ENCODE results near the gene RABL6.
A peak's percentile ranks its signal among the peaks of the same experiment; 100 is the strongest.
"Not testable (repeated sequence)": the region's sequence is repeated elsewhere in the genome, so short reads cannot be mapped to it uniquely, and the experiment has no call there.

RABL6 gene

GRCh38 chr9:136807281-136808074, at the start of gene RABL6:
Gene RABL6 (plus strand): TSS chr9:136807948. CDS start chr9:136808197, 249 bp downstream.
- peak; percentile 99 for DNase-seq (ENCODE audit: low spot score)

GRCh38 chr9:136759001-136759400, 48.7 kb upstream of the RABL6 start:
- DNase-seq (ENCODE audit: low spot score) = no peak

- DNase-seq (ENCODE audit: low spot score) = no peak
These were observed 48.1 kb upstream of the RABL6 start for GRCh38 chr9:136759436-136760325.

- DNase-seq (ENCODE audit: low spot score) = no peak
These were observed 47.3 kb upstream of the RABL6 start for GRCh38 chr9:136760424-136760823.

- DNase-seq (ENCODE audit: low spot score) = peak; percentile 85
These were observed 46.8 kb upstream of the RABL6 start for GRCh38 chr9:136760834-136761544.

- no peak for DNase-seq (ENCODE audit: low spot score)
These were observed 46.2 kb upstream of the RABL6 start for GRCh38 chr9:136761545-136761981.

- DNase-seq (ENCODE audit: low spot score) = no peak
These were observed 45.5 kb upstream of the RABL6 start for GRCh38 chr9:136762221-136762691.

- no peak for DNase-seq (ENCODE audit: low spot score)
These were observed 44.7 kb upstream of the RABL6 start for GRCh38 chr9:136762915-136763648.

GRCh38 chr9:136763649-136764035, 44.1 kb upstream of the RABL6 start:
- DNase-seq (ENCODE audit: low spot score) = no peak

- no peak for DNase-seq (ENCODE audit: low spot score)
These were observed 43.4 kb upstream of the RABL6 start, which contains the start of gene LCN15 for GRCh38 chr9:136764301-136764891. Gene LCN15 (minus strand): TSS chr9:136764518. CDS start chr9:136764488, 30 bp downstream.

- DNase-seq (ENCODE audit: low spot score) = no peak
These were observed 42.7 kb upstream of the RABL6 start for GRCh38 chr9:136765041-136765440.

- DNase-seq (ENCODE audit: low spot score) = not testable (repeated sequence)
These were observed 41.9 kb upstream of the RABL6 start for GRCh38 chr9:136765745-136766409.

- not testable (repeated sequence) for DNase-seq (ENCODE audit: low spot score)
These were observed 41.2 kb upstream of the RABL6 start for GRCh38 chr9:136766410-136767120.

- DNase-seq (ENCODE audit: low spot score) = peak; percentile 78
These were observed 38.0 kb upstream of the RABL6 start for GRCh38 chr9:136769710-136770191.

- no peak for DNase-seq (ENCODE audit: low spot score)
These were observed 35.8 kb upstream of the RABL6 start for GRCh38 chr9:136771907-136772415.

GRCh38 chr9:136773386-136774044, 34.2 kb upstream of the RABL6 start:
- peak; percentile 39 for DNase-seq (ENCODE audit: low spot score)

- DNase-seq (ENCODE audit: low spot score) = no peak
These were observed 33.2 kb upstream of the RABL6 start for GRCh38 chr9:136774416-136775045.

- DNase-seq (ENCODE audit: low spot score) = no peak
These were observed 32.6 kb upstream of the RABL6 start for GRCh38 chr9:136775191-136775590.

Data from AG08396 (cell line).